Osteoblast (primary cell): Measurements from ENCODE around the gene PNPLA6. TPM values are rescaled to one million over a fixed set of nuclear protein-coding genes. Genes with fewer than 3 reads are reported as not detected.
A peak's percentile ranks its signal among the peaks of the same experiment; 100 is the strongest.

ENCODE experiments used
- DNase-seq: peaks from one replicate; pipeline ENCODE4 v3.0.0; 2011; ENCODE audit warnings: low spot score, mixed read lengths; ENCODE audit not compliant: insufficient read length; ENCODE audit errors: missing footprints
- H2AFZ ChIP-seq: 2 replicates; pipeline ENCODE4 v1.6.0; 2011; ENCODE audit warnings: mild to moderate bottlenecking, low read length
- H3K27ac ChIP-seq: 2 replicates; pipeline ENCODE4 v1.5.1; 2011; ENCODE audit warnings: mild to moderate bottlenecking, low read depth, low read length, moderate library complexity
- H3K27me3 ChIP-seq: 2 replicates; pipeline ENCODE4 v1.6.0; 2012; ENCODE audit warnings: mild to moderate bottlenecking, control low read depth, inconsistent platforms, low read length, moderate library complexity; ENCODE audit not compliant: insufficient read depth
- H3K36me3 ChIP-seq: 2 replicates; pipeline ENCODE4 v1.5.1; 2011; ENCODE audit warnings: mild to moderate bottlenecking, low read length, control low read depth, moderate library complexity; ENCODE audit not compliant: insufficient read depth
- H3K4me1 ChIP-seq: 2 replicates; pipeline ENCODE4 v1.5.1; 2011; ENCODE audit warnings: mild to moderate bottlenecking, low read length, control low read depth, moderate library complexity; ENCODE audit not compliant: insufficient read depth
- H3K4me2 ChIP-seq: 2 replicates; pipeline ENCODE4 v1.6.0; 2011; ENCODE audit warnings: mild to moderate bottlenecking, low read length; ENCODE audit not compliant: insufficient read depth
- H3K4me3 ChIP-seq: fragments of 200-600 bp; sonication (generic); 3 replicates; pipeline ENCODE4 v1.5.1; 2012; ENCODE audit warnings: mild to moderate bottlenecking, low read length, inconsistent platforms; ENCODE audit not compliant: insufficient read depth
- H3K79me2 ChIP-seq: 2 replicates; pipeline ENCODE4 v1.6.0; 2012; ENCODE audit warnings: mild to moderate bottlenecking, low read length, control low read depth, inconsistent platforms; ENCODE audit not compliant: insufficient read depth
- H3K9me3 ChIP-seq: 2 replicates; pipeline ENCODE4 v1.5.1; 2011; ENCODE audit warnings: low read depth, low read length, control low read depth
- H4K20me1 ChIP-seq: 2 replicates; pipeline ENCODE4 v1.6.0; 2012; ENCODE audit warnings: mild to moderate bottlenecking, low read length, control low read depth; ENCODE audit not compliant: insufficient read depth
- CTCF ChIP-seq: IDR thresholded peaks from 2 replicates; pipeline ENCODE4 v1.5.1; 2011; ENCODE audit warnings: mild to moderate bottlenecking, low read depth, low read length, moderate library complexity; ENCODE audit errors: extremely low read depth
- total RNA-seq: library from RNA; depleted of rRNA; stranded (reverse); fragments of >200 nt; gene quantifications from 2 replicates; pipeline ENCODE4 v1.2.3, GENCODE V29; 2012

The PNPLA6 gene
- total RNA-seq, 1 donor: 83.6 TPM

GRCh38 chr19:7545300-7545699, 9.8 kb downstream of the PNPLA6 start:
- Histone ChIP-seq H3K9me3 (no peaks in the 10 kb centered on the region), H3K4me1 (no peaks in the 10 kb centered on the region), H2AFZ (no peak overlapping the region), H3K79me2 (no peaks in the 10 kb centered on the region), H3K27ac (no peak overlapping the region), H3K4me3 (no peak overlapping the region), H3K27me3 (no peaks in the 10 kb centered on the region), H3K4me2 (no peak overlapping the region), H3K36me3 (peaks cover 28% of the 10 kb centered on the region), H4K20me1 (no peaks in the 10 kb centered on the region)
- DNase-seq: peak; percentile 34
- TF ChIP-seq CTCF: no peak

- no peaks in the 10 kb centered on the region for H3K4me1 ChIP-seq
- H3K4me2 ChIP-seq: no peak overlapping the region
- no peak for DNase-seq
- no peak for TF ChIP-seq CTCF
- no peaks in the 10 kb centered on the region for H4K20me1 ChIP-seq
- no peaks in the 10 kb centered on the region for H3K79me2 ChIP-seq
- H3K36me3 ChIP-seq: peaks cover 30% of the 10 kb centered on the region
- H3K4me3 ChIP-seq: no peak overlapping the region
- H3K27me3 ChIP-seq: no peaks in the 10 kb centered on the region
- H3K9me3 ChIP-seq: no peaks in the 10 kb centered on the region
- no peak overlapping the region for H2AFZ ChIP-seq
- H3K27ac ChIP-seq: no peak overlapping the region
Measured at GRCh38 chr19:7545904-7546303, 10.4 kb downstream of the PNPLA6 start.

GRCh38 chr19:7547159-7547558, 11.6 kb downstream of the PNPLA6 start:
- no peak for DNase-seq
- H3K27me3 ChIP-seq: no peaks in the 10 kb centered on the region
- H2AFZ ChIP-seq: no peak overlapping the region
- H3K4me1 ChIP-seq: no peaks in the 10 kb centered on the region
- TF ChIP-seq CTCF: no peak
- no peaks in the 10 kb centered on the region for H4K20me1 ChIP-seq
- H3K36me3 ChIP-seq: peaks cover 21% of the 10 kb centered on the region
- H3K9me3 ChIP-seq: no peaks in the 10 kb centered on the region
- H3K4me2 ChIP-seq: no peak overlapping the region
- no peak overlapping the region for H3K27ac ChIP-seq
- no peaks in the 10 kb centered on the region for H3K79me2 ChIP-seq
- no peak overlapping the region for H3K4me3 ChIP-seq

- no peak overlapping the region for H3K27ac ChIP-seq
- TF ChIP-seq CTCF: no peak
- no peak overlapping the region for H2AFZ ChIP-seq
- no peaks in the 10 kb centered on the region for H4K20me1 ChIP-seq
- H3K9me3 ChIP-seq: no peaks in the 10 kb centered on the region
- no peaks in the 10 kb centered on the region for H3K79me2 ChIP-seq
- no peaks in the 10 kb centered on the region for H3K27me3 ChIP-seq
- no peaks in the 10 kb centered on the region for H3K4me1 ChIP-seq
- peaks cover 9% of the 10 kb centered on the region for H3K36me3 ChIP-seq
- no peak for DNase-seq
- no peak overlapping the region for H3K4me3 ChIP-seq
- H3K4me2 ChIP-seq: no peak overlapping the region
Measured at GRCh38 chr19:7549429-7550148, 14.1 kb downstream of the PNPLA6 start.
